Measurements from ENCODE around the gene CTAGE1.
"Not testable (repeated sequence)": the region's sequence is repeated elsewhere in the genome, so short reads cannot be mapped to it uniquely, and the experiment has no call there.

CTAGE1 gene

GRCh38 chr18:22417496-22418188 is at the start of gene CTAGE1:
TSS of gene CTAGE1 (minus strand) at chr18:22417915. CDS start at chr18:22417811, 104 bp downstream.
- DNase-seq (ENCODE audit: low spot score), result no peak

GRCh38 chr18:22466608-22467395 is 49.1 kb upstream of the CTAGE1 start:
- DNase-seq (ENCODE audit: low spot score), result peak; percentile 1

- peak; percentile 39 for DNase-seq (ENCODE audit: low spot score)
Observed at GRCh38 chr18:22465859-22466457, 48.2 kb upstream of the CTAGE1 start.

GRCh38 chr18:22463076-22463475 is 45.4 kb upstream of the CTAGE1 start:
- no peak for DNase-seq (ENCODE audit: low spot score)

- no peak for DNase-seq (ENCODE audit: low spot score)
Observed at GRCh38 chr18:22459491-22459890, 41.8 kb upstream of the CTAGE1 start.

- no peak for DNase-seq (ENCODE audit: low spot score)
Observed at GRCh38 chr18:22457524-22457923, 39.8 kb upstream of the CTAGE1 start.

GRCh38 chr18:22456547-22456946 is 38.8 kb upstream of the CTAGE1 start:
- no peak for DNase-seq (ENCODE audit: low spot score)

- DNase-seq (ENCODE audit: low spot score), result no peak
Observed at GRCh38 chr18:22456116-22456480, 38.4 kb upstream of the CTAGE1 start.

GRCh38 chr18:22455425-22456115 is 37.9 kb upstream of the CTAGE1 start:
- DNase-seq (ENCODE audit: low spot score), result no peak

- no peak for DNase-seq (ENCODE audit: low spot score)
Observed at GRCh38 chr18:22453315-22453714, 35.6 kb upstream of the CTAGE1 start.

GRCh38 chr18:22452226-22452668 is 34.5 kb upstream of the CTAGE1 start:
- no peak for DNase-seq (ENCODE audit: low spot score)

- no peak for DNase-seq (ENCODE audit: low spot score)
Observed at GRCh38 chr18:22451796-22452195, 34.1 kb upstream of the CTAGE1 start.

- DNase-seq (ENCODE audit: low spot score), result not testable (repeated sequence)
Observed at GRCh38 chr18:22450766-22451165, 33.1 kb upstream of the CTAGE1 start.

- DNase-seq (ENCODE audit: low spot score), result not testable (repeated sequence)
Observed at GRCh38 chr18:22450318-22450717, 32.6 kb upstream of the CTAGE1 start.

GRCh38 chr18:22449753-22450152 is 32.0 kb upstream of the CTAGE1 start:
- not testable (repeated sequence) for DNase-seq (ENCODE audit: low spot score)

- no peak for DNase-seq (ENCODE audit: low spot score)
Observed at GRCh38 chr18:22448238-22448637, 30.5 kb upstream of the CTAGE1 start.

- no peak for DNase-seq (ENCODE audit: low spot score)
Observed at GRCh38 chr18:22447792-22448191, 30.1 kb upstream of the CTAGE1 start.

- DNase-seq (ENCODE audit: low spot score), result no peak
Observed at GRCh38 chr18:22446911-22447310, 29.2 kb upstream of the CTAGE1 start.

GRCh38 chr18:22446325-22446724 is 28.6 kb upstream of the CTAGE1 start:
- no peak for DNase-seq (ENCODE audit: low spot score)

GRCh38 chr18:22441638-22442037 is 23.9 kb upstream of the CTAGE1 start:
- no peak for DNase-seq (ENCODE audit: low spot score)

- no peak for DNase-seq (ENCODE audit: low spot score)
Observed at GRCh38 chr18:22439447-22439846, 21.7 kb upstream of the CTAGE1 start.

- no peak for DNase-seq (ENCODE audit: low spot score)
Observed at GRCh38 chr18:22436136-22436535, 18.4 kb upstream of the CTAGE1 start.

Measured in CD4-positive, alpha-beta T cell treated with Interleukin-15 for 4 hours (primary cell).